Measurements from ENCODE around the gene LRRC26.

LRRC26 gene

DNA sequence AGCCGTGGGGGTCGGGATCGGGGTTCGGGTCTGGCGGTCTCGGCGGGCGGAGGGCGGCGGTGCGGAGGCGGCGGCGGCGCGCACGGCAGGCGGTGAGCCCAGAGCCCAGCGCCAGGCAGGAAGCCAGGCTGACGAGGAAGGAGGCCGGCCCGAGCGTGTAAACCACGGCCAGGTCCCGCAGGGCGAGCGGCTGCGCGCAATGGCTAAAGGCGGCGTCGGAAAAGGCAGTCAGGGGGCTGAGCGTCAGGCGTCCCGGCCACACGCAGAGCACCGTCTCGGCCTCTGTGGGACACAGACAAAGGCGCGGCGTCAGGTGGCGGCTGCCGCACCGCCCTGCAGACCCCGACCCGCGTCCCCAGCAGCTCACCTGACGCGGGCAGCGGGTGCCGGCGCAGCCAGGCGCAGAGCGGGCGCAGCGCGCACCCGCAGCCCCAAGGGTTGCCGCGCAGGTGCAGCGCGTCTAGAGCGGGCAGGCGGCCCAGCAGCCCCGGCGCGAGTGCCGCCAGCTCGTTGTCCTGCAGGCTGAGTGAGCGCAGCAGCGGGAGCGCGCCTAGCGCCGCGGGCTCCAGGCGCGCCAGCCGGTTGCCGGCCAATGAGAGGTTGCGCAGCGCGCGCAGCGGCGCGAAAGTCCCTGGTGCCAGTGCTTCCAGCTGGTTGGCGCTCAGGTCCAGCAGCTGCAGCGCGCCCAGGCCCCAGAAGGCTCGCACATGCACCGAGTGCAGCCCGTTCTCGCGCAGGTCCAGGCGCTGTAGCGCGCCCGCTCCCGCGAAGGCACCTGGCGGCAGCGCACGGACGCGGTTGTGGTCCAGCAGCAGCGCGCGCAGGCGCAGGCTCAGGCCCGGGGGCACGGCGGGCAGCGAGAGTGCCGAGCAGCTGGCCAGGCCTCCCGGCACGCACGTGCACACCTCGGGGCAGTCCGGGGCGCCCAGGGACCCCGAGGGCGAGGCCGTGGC, 671 bp downstream of the LRRC26 start:
- no peak for DNase-seq (ENCODE audit: low read depth)
- TF ChIP-seq, protein P1, sequence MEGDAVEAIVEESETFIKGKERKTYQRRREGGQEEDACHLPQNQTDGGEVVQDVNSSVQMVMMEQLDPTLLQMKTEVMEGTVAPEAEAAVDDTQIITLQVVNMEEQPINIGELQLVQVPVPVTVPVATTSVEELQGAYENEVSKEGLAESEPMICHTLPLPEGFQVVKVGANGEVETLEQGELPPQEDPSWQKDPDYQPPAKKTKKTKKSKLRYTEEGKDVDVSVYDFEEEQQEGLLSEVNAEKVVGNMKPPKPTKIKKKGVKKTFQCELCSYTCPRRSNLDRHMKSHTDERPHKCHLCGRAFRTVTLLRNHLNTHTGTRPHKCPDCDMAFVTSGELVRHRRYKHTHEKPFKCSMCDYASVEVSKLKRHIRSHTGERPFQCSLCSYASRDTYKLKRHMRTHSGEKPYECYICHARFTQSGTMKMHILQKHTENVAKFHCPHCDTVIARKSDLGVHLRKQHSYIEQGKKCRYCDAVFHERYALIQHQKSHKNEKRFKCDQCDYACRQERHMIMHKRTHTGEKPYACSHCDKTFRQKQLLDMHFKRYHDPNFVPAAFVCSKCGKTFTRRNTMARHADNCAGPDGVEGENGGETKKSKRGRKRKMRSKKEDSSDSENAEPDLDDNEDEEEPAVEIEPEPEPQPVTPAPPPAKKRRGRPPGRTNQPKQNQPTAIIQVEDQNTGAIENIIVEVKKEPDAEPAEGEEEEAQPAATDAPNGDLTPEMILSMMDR (conservative IDR thresholded peaks at IDR 0.05; ENCODE audit: low read depth, low read length) = no peak
- peak overlapping the region; percentile 14 for H3K4me3 ChIP-seq (ENCODE audit: low read length)

- no peak overlapping the region for H3K4me3 ChIP-seq (ENCODE audit: low read length)
- TF ChIP-seq, protein P1 (conservative IDR thresholded peaks at IDR 0.05; ENCODE audit: low read depth, low read length) = no peak
- DNase-seq (ENCODE audit: low read depth) = no peak
These were observed 1.3 kb downstream of the LRRC26 start for GRCh38 chr9:137168573-137168903.

- DNase-seq (ENCODE audit: low read depth) = no peak
- TF ChIP-seq, protein P1 (conservative IDR thresholded peaks at IDR 0.05; ENCODE audit: low read depth, low read length) = no peak
- H3K4me3 ChIP-seq (ENCODE audit: low read length) = no peak overlapping the region
These were observed 1.9 kb downstream of the LRRC26 start for GRCh38 chr9:137167747-137168572.

DNA sequence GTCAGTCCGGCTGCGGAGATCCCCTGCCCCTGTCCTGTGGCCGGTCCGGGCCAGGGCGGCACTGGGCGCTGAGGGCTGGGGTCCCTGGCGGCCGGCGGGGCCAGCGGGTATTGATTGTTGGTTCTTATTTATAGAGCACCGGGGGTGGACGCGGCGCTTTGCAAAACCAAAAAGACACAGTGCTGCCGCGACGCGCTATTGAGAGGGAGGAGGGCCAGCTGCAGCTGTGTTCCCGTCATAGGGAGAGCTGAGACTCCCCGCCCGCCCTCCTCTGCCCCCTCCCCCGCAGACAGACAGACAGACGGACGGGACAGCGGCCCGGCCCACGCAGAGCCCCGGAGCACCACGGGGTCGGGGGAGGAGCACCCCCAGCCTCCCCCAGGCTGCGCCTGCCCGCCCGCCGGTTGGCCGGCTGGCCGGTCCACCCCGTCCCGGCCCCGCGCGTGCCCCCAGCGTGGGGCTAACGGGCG, 2.5 kb downstream of the LRRC26 start:
- TF ChIP-seq, protein P1 (conservative IDR thresholded peaks at IDR 0.05; ENCODE audit: low read depth, low read length) = no peak
- DNase-seq (ENCODE audit: low read depth) = no peak
- H3K4me3 ChIP-seq (ENCODE audit: low read length) = no peak overlapping the region

DNA sequence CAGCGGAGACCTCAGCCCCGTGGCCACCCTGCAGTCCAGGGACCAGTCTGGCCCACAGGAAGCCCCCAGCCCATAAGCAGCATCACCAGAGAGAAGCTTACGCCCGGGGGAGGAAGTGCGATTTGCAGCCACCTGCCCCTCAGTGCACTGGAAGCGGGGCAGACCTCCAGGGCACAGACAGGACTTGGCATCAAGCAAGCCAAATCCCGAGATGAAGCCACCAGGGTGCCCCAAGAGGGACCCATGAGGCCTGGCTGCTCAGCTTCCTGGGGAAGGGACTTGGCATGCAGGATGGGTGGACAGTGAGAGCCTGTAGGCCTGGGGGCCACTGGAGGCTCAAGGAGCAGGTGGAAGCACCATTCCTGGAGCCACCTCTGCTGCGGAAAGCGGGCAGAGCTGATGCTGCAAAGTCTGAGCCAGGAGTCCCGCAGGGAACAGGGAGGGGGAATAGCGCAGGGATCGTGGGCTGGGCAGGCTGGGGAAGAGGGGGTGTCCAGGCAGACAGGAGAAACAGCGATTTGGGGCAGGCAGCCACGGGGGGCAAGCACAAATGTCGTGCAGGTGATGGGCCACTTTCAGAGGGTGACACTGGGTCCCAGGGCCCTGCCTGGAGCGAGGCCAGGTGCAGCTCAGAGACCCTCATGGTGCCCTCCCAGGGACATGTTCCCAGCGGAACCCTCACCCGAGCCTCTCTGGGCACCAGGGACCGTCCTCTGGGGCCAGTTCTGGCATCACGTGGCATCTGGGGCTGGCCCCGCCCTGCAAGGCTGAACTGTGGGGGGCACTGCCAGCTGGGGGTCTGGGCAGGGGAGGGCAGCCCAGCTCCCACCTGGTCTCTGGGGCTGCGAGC, 3.2 kb downstream of the LRRC26 start:
- no peak overlapping the region for H3K4me3 ChIP-seq (ENCODE audit: low read length)
- TF ChIP-seq, protein P1 (conservative IDR thresholded peaks at IDR 0.05; ENCODE audit: low read depth, low read length) = no peak

GRCh38 chr9:137165250-137165836, 4.5 kb downstream of the LRRC26 start:
- no peak overlapping the region for H3K4me3 ChIP-seq (ENCODE audit: low read length)
- TF ChIP-seq, protein P1 (conservative IDR thresholded peaks at IDR 0.05; ENCODE audit: low read depth, low read length) = no peak
- no peak for DNase-seq (ENCODE audit: low read depth)

More for the DNA sequence above, 3.2 kb downstream of the LRRC26 start:
- no peak for DNase-seq (ENCODE audit: low read depth)

All from retinal pigment epithelial cell (primary cell).